GM23248 (cell line): ENCODE results near the gene MET. TPM values are rescaled to one million over a fixed set of nuclear protein-coding genes. Genes with fewer than 3 reads are reported as not detected.

ENCODE experiments used
- DNase-seq: peaks from one replicate; pipeline ENCODE4 v3.0.0-alpha.2; 2015
- H2AFZ ChIP-seq: fragments of 200-600 bp; sonication (generic); 2 replicates; pipeline ENCODE4 v1.6.1; 2016; ENCODE audit warnings: antibody characterized with exemption
- H3F3A ChIP-seq: fragments of 200-600 bp; sonication (generic); 2 replicates; pipeline ENCODE4 v1.6.1; 2016; ENCODE audit warnings: mild to moderate bottlenecking, antibody characterized with exemption, mixed run types; ENCODE audit not compliant: insufficient read depth
- H3K27ac ChIP-seq: fragments of 200-600 bp; sonication (generic); 2 replicates; pipeline ENCODE4 v1.5.1; 2016; ENCODE audit warnings: mild to moderate bottlenecking
- H3K27me3 ChIP-seq: fragments of 200-600 bp; sonication (generic); replicated peaks from 2 replicates; pipeline ENCODE4 v1.6.1; 2016; ENCODE audit warnings: mild to moderate bottlenecking; ENCODE audit not compliant: insufficient read depth
- H3K36me3 ChIP-seq: fragments of 200-600 bp; sonication (generic); 2 replicates; pipeline ENCODE4 v1.6.1; 2016; ENCODE audit warnings: low read depth, mild to moderate bottlenecking
- H3K4me1 ChIP-seq: fragments of 200-600 bp; sonication (generic); 2 replicates; pipeline ENCODE4 v1.6.1; 2016; ENCODE audit warnings: mild to moderate bottlenecking; ENCODE audit not compliant: insufficient read depth
- H3K4me2 ChIP-seq: fragments of 200-600 bp; sonication (generic); one replicate; pipeline ENCODE4 v1.6.1; 2016; ENCODE audit warnings: mild to moderate bottlenecking; ENCODE audit not compliant: unreplicated experiment
- H3K4me3 ChIP-seq: fragments of 200-600 bp; sonication (generic); 2 replicates; pipeline ENCODE4 v1.5.1; 2016; ENCODE audit warnings: mild to moderate bottlenecking
- H3K79me2 ChIP-seq: fragments of 200-600 bp; sonication (generic); 2 replicates; pipeline ENCODE4 v1.6.1; 2016; ENCODE audit warnings: mild to moderate bottlenecking; ENCODE audit not compliant: insufficient read depth
- H3K9ac ChIP-seq: fragments of 200-600 bp; sonication (generic); 2 replicates; pipeline ENCODE4 v1.6.1; 2016; ENCODE audit warnings: mild to moderate bottlenecking
- H3K9me2 ChIP-seq: fragments of 200-600 bp; sonication (generic); 2 replicates; pipeline ENCODE4 v1.6.1; 2016; ENCODE audit warnings: mixed run types, mild to moderate bottlenecking, moderate library complexity; ENCODE audit not compliant: insufficient read depth
- H3K9me3 ChIP-seq: fragments of 200-600 bp; sonication (generic); one replicate; pipeline ENCODE4 v1.6.1; 2017; ENCODE audit warnings: low read depth
- H4K20me1 ChIP-seq: fragments of 200-600 bp; sonication (generic); 2 replicates; pipeline ENCODE4 v1.6.0; 2016; ENCODE audit not compliant: insufficient read depth
- EZH2 ChIP-seq: fragments of 200-600 bp; sonication (generic); IDR thresholded peaks from 2 replicates; pipeline ENCODE4 v1.6.1; 2018; ENCODE audit warnings: antibody characterized with exemption, mild to moderate bottlenecking; ENCODE audit not compliant: insufficient read depth, poor library complexity, severe bottlenecking
- EZH2phosphoT487 ChIP-seq: fragments of 200-600 bp; sonication (generic); IDR thresholded peaks from 2 replicates; pipeline ENCODE4 v1.6.1; 2018; ENCODE audit warnings: antibody characterized with exemption, moderate library complexity, mild to moderate bottlenecking, low read depth; ENCODE audit not compliant: insufficient read depth
- WGBS, 2 experiments: methylation state at CpG; one replicate each; pipeline ENCODE4 v1.1.6; 2015 to 2017; ENCODE audit warnings: low lambda C conversion rate in 2 of 2, low coverage in 1 of 2; ENCODE audit errors: missing lambda C conversion rate in 2 of 2; 5-methylcytosine and 5-hydroxymethylcytosine counted together
- in situ Hi-C: fragments of 300-500 bp; cut with MboI; formaldehyde crosslinking; loops from 2 replicates; pipeline ENCODE4 v1.15.0; 2020
- polyA plus RNA-seq: library from polyadenylated mRNA; unstranded; fragments of >200 nt; fragmentation: Nextera tagmentation; extraction: Ambion mirVana; gene quantifications from 2 replicates; pipeline ENCODE4 v1.2.1, GENCODE V29; 2016
- total RNA-seq: library from RNA; depleted of rRNA; stranded (reverse); fragments of >200 nt; shearing (Covaris generic); gene quantifications from 2 replicates; pipeline ENCODE4 v1.2.3, GENCODE V29; 2014

MET gene
- total and polyA plus RNA-seq, 2 experiments from 2014 or later, result 25.3 to 62.3 TPM

- Histone ChIP-seq H3K4me3 (no peak overlapping the region), H4K20me1 (no peaks in the 10 kb centered on the region), H2AFZ (no peak overlapping the region), H3F3A (peaks cover 27% of the 10 kb centered on the region; the same call in 1 of the 2 replicates), H3K9ac (no peak overlapping the region), H3K4me2 (no peak overlapping the region), H3K27ac (no peak overlapping the region), H3K27me3 (no peaks in the 10 kb centered on the region), H3K9me3 (no peaks in the 10 kb centered on the region), H3K79me2 (peaks cover 25% of the 10 kb centered on the region), H3K4me1 (peaks cover 12% of the 10 kb centered on the region), H3K36me3 (no peaks in the 10 kb centered on the region), H3K9me2 (no peaks in the 10 kb centered on the region)
- in situ Hi-C loops, result loop anchor here (10.0 kb wide), 1 partner anchor 135 kb away; no protein-coding TSS in a partner anchor
- TF ChIP-seq EZH2, result no peak
- TF ChIP-seq EZH2phosphoT487, result no peak
- 48 to 50% methylated on average over 1 of the region's 1 CpG for WGBS, 2 experiments
- DNase-seq, result no peak
Measured at GRCh38 chr7:116669769-116670168, 2.2 kb upstream of the MET start.

GRCh38 chr7:116670409-116671015 is 1.5 kb upstream of the MET start:
- in situ Hi-C loops, result loop anchor here (10.0 kb wide), 1 partner anchor 134 kb away; no protein-coding TSS in a partner anchor
- WGBS, 2 experiments, result 93 to 99% methylated on average over 3 of the region's 3 CpGs
- Histone ChIP-seq H3K4me3 (no peak overlapping the region), H2AFZ (no peak overlapping the region), H3K27ac (no peak overlapping the region), H3K36me3 (no peaks in the 10 kb centered on the region), H3K4me2 (no peak overlapping the region), H4K20me1 (no peaks in the 10 kb centered on the region), H3K9me2 (no peaks in the 10 kb centered on the region), H3K79me2 (peaks cover 32% of the 10 kb centered on the region), H3K27me3 (no peaks in the 10 kb centered on the region), H3F3A (peaks cover 27% of the 10 kb centered on the region; the same call in 1 of the 2 replicates), H3K9me3 (no peaks in the 10 kb centered on the region), H3K9ac (no peak overlapping the region), H3K4me1 (peaks cover 17% of the 10 kb centered on the region)
- TF ChIP-seq EZH2phosphoT487, result no peak
- no peak for TF ChIP-seq EZH2
- no peak for DNase-seq

- peak overlapping the region; percentile 96; the same call in 1 of the 2 replicates for H2AFZ ChIP-seq
- peaks cover 27% of the 10 kb centered on the region; the same call in 1 of the 2 replicates for H3F3A ChIP-seq
- H3K9me3 ChIP-seq, result no peaks in the 10 kb centered on the region
- H3K36me3 ChIP-seq, result no peaks in the 10 kb centered on the region
- in situ Hi-C loops, result loop anchor here (10.0 kb wide), 1 partner anchor 134 kb away; no protein-coding TSS in a partner anchor
- H3K4me3 ChIP-seq, result peak overlapping the region; percentile 99; the same call in 1 of the 2 replicates
- no peaks in the 10 kb centered on the region for H3K9me2 ChIP-seq
- peak overlapping the region; percentile 88 for H3K9ac ChIP-seq
- DNase-seq, result no peak
- no peaks in the 10 kb centered on the region for H4K20me1 ChIP-seq
- H3K27me3 ChIP-seq, result no peaks in the 10 kb centered on the region
- peaks cover 17% of the 10 kb centered on the region for H3K4me1 ChIP-seq
- 96 to 98% methylated on average over 7 of the region's 7 CpGs for WGBS, 2 experiments
- H3K4me2 ChIP-seq, result peak overlapping the region; percentile 87
- H3K79me2 ChIP-seq, result peaks cover 38% of the 10 kb centered on the region
- TF ChIP-seq EZH2 (no peak), EZH2phosphoT487 (no peak)
- no peak overlapping the region for H3K27ac ChIP-seq
Measured at GRCh38 chr7:116671111-116671510, 885 bp upstream of the MET start.

GRCh38 chr7:116672596-116673456 is 830 bp downstream of the MET start:
- Histone ChIP-seq H3K4me1 (peaks cover 17% of the 10 kb centered on the region), H3K27me3 (no peaks in the 10 kb centered on the region), H3K79me2 (peaks cover 55% of the 10 kb centered on the region), H3K4me2 (peak overlapping the region; percentile 92), H2AFZ (peak overlapping the region; percentile 96), H3K9ac (peak overlapping the region; percentile 88), H3K27ac (peak overlapping the region; percentile 63), H3K9me3 (no peaks in the 10 kb centered on the region), H3K4me3 (peak overlapping the region; percentile 99), H4K20me1 (no peaks in the 10 kb centered on the region), H3F3A (peaks cover 27% of the 10 kb centered on the region; the same call in 1 of the 2 replicates), H3K9me2 (no peaks in the 10 kb centered on the region), H3K36me3 (no peaks in the 10 kb centered on the region)
- TF ChIP-seq EZH2phosphoT487 (no peak), EZH2 (no peak)
- in situ Hi-C loops, result loop anchor here (10.0 kb wide), 1 partner anchor 132 kb away; no protein-coding TSS in a partner anchor
- DNase-seq, result peak; percentile 78
- 16 to 17% methylated on average over 23 of the region's 23 CpGs for WGBS, 2 experiments
